Gastrocnemius medialis (tissue), 4 donors: ENCODE results near the gene SIK1. TPM values are rescaled to one million over a fixed set of nuclear protein-coding genes. Genes with fewer than 3 reads are reported as not detected.

Source experiments
- ATAC-seq, 2 donors: fragments of 150-250 bp; one replicate each; pipeline ENCODE4 v1.9.1; 2016
- DNase-seq, 2 donors: peaks; one replicate each; pipeline ENCODE4 v3.0.0-alpha.2; 2019
- H3K27ac ChIP-seq, 4 donors: fragments of 200-600 bp; sonication (generic); 1 replicate in 1 of 4; 2 replicates in 3 of 4; pipeline ENCODE4 v1.5.1; 2016 to 2018; ENCODE audit warnings: mild to moderate bottlenecking in 2 of 4, moderate library complexity in 1 of 4
- H3K27me3 ChIP-seq, 3 donors: fragments of 200-600 bp; sonication (generic) in 2 of 3; 1 replicate in 1 of 3; 2 replicates in 2 of 3; pipeline versions ENCODE4 v1.5.1 to v1.6.0; 2016 to 2019; ENCODE audit warnings: mild to moderate bottlenecking in 1 of 3, moderate library complexity in 1 of 3
- H3K36me3 ChIP-seq, 2 donors: fragments of 200-600 bp; sonication (generic) in 1 of 2; one replicate each; pipeline ENCODE4 v1.5.1; 2017 to 2018
- H3K4me1 ChIP-seq, 2 donors: fragments of 200-600 bp; sonication (generic) in 1 of 2; one replicate each; pipeline ENCODE4 v1.5.1; 2016 to 2017; ENCODE audit warnings: mild to moderate bottlenecking in 2 of 2
- H3K4me3 ChIP-seq, 4 donors: fragments of 200-600 bp; sonication (generic) in 3 of 4; 1 replicate in 1 of 4; 2 replicates in 3 of 4; pipeline ENCODE4 v1.5.1; 2016 to 2019; ENCODE audit warnings: mild to moderate bottlenecking in 2 of 4
- H3K9me3 ChIP-seq, 3 donors: fragments of 200-600 bp; sonication (generic) in 2 of 3; 1 replicate in 1 of 3; 2 replicates in 2 of 3; pipeline ENCODE4 v1.5.1; 2016 to 2019
- CTCF ChIP-seq, 5 experiments: fragments of 450-650 bp in 3 of 5; fragments of 200-600 bp in 2 of 5; sonication (generic) in 2 of 5; IDR thresholded peaks in 4 of 5; conservative IDR thresholded peaks in 1 of 5; 1 replicate in 4 of 5; 2 replicates in 1 of 5; pipeline ENCODE4 v1.5.1; 2016 to 2019; ENCODE audit warnings: antibody characterized with exemption in 5 of 5, mild to moderate bottlenecking in 3 of 5, moderate library complexity in 3 of 5
- POLR2A ChIP-seq, 2 donors: fragments of 450-650 bp; IDR thresholded peaks; one replicate each; pipeline ENCODE4 v1.6.1; 2017; ENCODE audit warnings: antibody characterized with exemption in 2 of 2, mild to moderate bottlenecking in 2 of 2, moderate library complexity in 2 of 2
- in situ Hi-C, 4 donors: fragments of 200-750 bp; cut with MboI; loops; one replicate each; pipeline versions ENCODE4 v1.15.0 to v1.8.0; 2017; ENCODE audit warnings: low sequenced_read_pairs in 4 of 4
- intact Hi-C: fragments of 100-400 bp; cut with DNase I; formaldehyde crosslinking; loops from one replicate; pipeline ENCODE4 v1.15.1; 2023; ENCODE audit warnings: low total_unique reads
- total RNA-seq, 4 donors: library from RNA; depleted of rRNA; stranded (reverse); fragments of >200 nt; gene quantifications; one replicate each; pipeline versions ENCODE4 v1.1.0 to v1.2.3, GENCODE V29; 2016

SIK1 gene
- total RNA-seq, 4 donors from 2014 or later: 0.36 to 12.8 (median 1.9) TPM

GRCh38 chr21:43374228-43374885 lies 52.6 kb downstream of the SIK1 start:
- ATAC-seq (no peak), DNase-seq (no peak)
- in situ Hi-C loops (no loop called here), intact Hi-C loops (no loop called here)
- peaks cover 0 to 3% (median 0%) of the 10 kb centered on the region in 3 donors for H3K27me3 ChIP-seq
- TF ChIP-seq POLR2A (IDR thresholded peaks at IDR 0.05) (no peak), CTCF (IDR thresholded peaks at IDR 0.05 in 4 of 5, conservative IDR thresholded peaks at IDR 0.05 in 1 of 5) (no peak)
- H3K4me1 ChIP-seq: no peaks in the 10 kb centered on the region
- H3K36me3 ChIP-seq: no peaks in the 10 kb centered on the region
- no peak overlapping the region for H3K4me3 ChIP-seq
- H3K27ac ChIP-seq: no peak overlapping the region
- H3K9me3 ChIP-seq: no peaks in the 10 kb centered on the region

GRCh38 chr21:43373362-43374227 lies 53.3 kb downstream of the SIK1 start:
- TF ChIP-seq POLR2A (IDR thresholded peaks at IDR 0.05) (no peak), CTCF (IDR thresholded peaks at IDR 0.05 in 4 of 5, conservative IDR thresholded peaks at IDR 0.05 in 1 of 5) (no peak)

GRCh38 chr21:43372663-43373361 lies 54.1 kb downstream of the SIK1 start:
- Histone ChIP-seq H3K36me3 (no peaks in the 10 kb centered on the region), H3K27me3 (peaks cover 0 to 5% (median 0%) of the 10 kb centered on the region in 3 donors), H3K4me1 (no peaks in the 10 kb centered on the region), H3K4me3 (no peak overlapping the region), H3K9me3 (no peaks in the 10 kb centered on the region), H3K27ac (no peak overlapping the region)
- no peak for TF ChIP-seq CTCF (IDR thresholded peaks at IDR 0.05 in 4 of 5, conservative IDR thresholded peaks at IDR 0.05 in 1 of 5)
- TF ChIP-seq POLR2A (IDR thresholded peaks at IDR 0.05): peak; percentile 8 to 43
- in situ Hi-C loops: no loop called here
- ATAC-seq (peak; percentile 72 to 91), DNase-seq (peak; percentile 52 to 85)
- intact Hi-C loops: no loop called here

More at GRCh38 chr21:43373362-43374227, 53.3 kb downstream of the SIK1 start:
- H3K4me3 ChIP-seq: no peak overlapping the region
- H3K27ac ChIP-seq: no peak overlapping the region
- ATAC-seq (peak in 1 of 2 donors; percentile 20), DNase-seq (no peak)
- intact Hi-C loops: no loop called here
- no peaks in the 10 kb centered on the region for H3K9me3 ChIP-seq
- no peaks in the 10 kb centered on the region for H3K4me1 ChIP-seq
- peaks cover 0 to 5% (median 0%) of the 10 kb centered on the region in 3 donors for H3K27me3 ChIP-seq
- no peaks in the 10 kb centered on the region for H3K36me3 ChIP-seq
- in situ Hi-C loops: no loop called here

GRCh38 chr21:43371786-43372185 lies 55.1 kb downstream of the SIK1 start:
- Histone ChIP-seq H3K4me3 (no peak overlapping the region), H3K27me3 (peaks cover 0 to 11% (median 0%) of the 10 kb centered on the region in 3 donors), H3K36me3 (no peaks in the 10 kb centered on the region), H3K4me1 (no peaks in the 10 kb centered on the region), H3K27ac (no peak overlapping the region), H3K9me3 (no peaks in the 10 kb centered on the region)
- in situ Hi-C loops: no loop called here
- intact Hi-C loops: no loop called here
- DNase-seq (no peak), ATAC-seq (no peak)
- no peak for TF ChIP-seq POLR2A (IDR thresholded peaks at IDR 0.05)
- no peak for TF ChIP-seq CTCF (IDR thresholded peaks at IDR 0.05 in 4 of 5, conservative IDR thresholded peaks at IDR 0.05 in 1 of 5)
